ENCODE results near the gene CMYA5.
"Not testable (repeated sequence)": the region's sequence is repeated elsewhere in the genome, so short reads cannot be mapped to it uniquely, and the experiment has no call there.

CMYA5 gene

DNA sequence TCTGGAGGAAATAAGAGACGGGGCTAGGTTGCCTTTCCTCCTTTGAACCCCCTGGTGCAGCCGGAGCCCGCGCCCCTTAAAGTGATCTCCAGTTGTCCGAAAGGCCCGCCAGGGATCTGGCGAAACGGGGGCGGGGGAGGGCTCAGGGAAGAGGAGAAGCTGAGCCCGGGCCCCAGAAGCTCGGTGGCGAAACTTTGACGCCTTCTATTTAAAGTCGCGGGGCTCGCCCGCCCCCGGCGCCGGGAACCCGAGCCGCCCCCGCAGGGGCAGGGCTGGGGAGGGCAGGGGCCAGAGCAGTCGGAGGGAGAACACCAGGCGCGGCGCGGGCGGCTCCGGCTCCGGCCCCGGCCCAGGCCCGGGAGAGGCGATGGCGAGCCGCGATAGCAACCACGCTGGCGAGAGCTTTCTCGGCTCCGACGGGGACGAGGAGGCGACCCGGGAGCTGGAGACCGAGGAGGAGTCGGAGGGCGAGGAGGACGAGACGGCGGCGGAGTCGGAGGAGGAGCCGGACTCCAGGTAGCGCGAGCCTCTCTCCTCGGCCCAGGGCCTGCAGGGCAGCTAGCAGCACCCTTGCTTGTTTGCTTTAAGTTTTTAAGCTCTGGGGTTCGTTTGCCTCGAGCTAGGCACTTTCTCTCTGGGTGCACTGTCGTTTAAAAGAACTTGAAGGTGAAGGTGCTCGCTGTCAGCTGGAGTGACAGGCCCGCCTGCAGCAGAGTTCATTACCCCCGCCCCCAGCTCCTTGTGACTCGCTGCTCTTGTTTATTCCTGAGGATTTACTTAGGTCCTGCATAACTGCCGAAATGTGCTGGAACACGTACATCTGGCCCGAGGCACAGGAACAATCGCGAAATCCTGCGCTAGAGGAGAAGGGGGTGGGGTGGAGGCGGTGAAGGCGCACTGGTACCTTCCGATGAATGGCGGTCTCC is at the start of gene CMYA5:
Gene CMYA5, plus strand, starts transcription at position 296 of the 926 bp plus-strand sequence. Its CDS starts 72 bp downstream, at position 368.
- no peak for DNase-seq

GRCh38 chr5:79640571-79641055 is 49.0 kb upstream of the CMYA5 start:
- no peak for DNase-seq

- DNase-seq = no peak
Observed at GRCh38 chr5:79641414-79641813, 48.2 kb upstream of the CMYA5 start.

DNA sequence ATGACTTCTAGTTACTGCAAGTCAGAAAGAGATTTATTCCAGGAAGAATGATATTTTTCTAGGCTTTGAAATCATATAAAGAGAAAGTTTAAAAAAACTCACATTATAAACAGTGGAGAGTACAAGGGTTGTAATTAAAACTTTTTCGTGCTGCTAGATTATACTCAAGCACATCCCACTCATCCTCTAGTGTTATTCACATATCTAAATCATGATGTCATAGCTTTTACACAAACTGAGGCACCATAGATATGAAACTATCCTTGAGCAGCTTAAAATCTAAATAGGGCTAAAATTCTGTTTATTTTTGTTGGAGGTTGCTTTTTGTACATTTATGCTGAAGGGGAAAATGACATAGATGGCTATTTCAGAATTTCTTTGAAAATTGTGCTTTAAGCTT is 47.4 kb upstream of the CMYA5 start:
- no peak for DNase-seq

- no peak for DNase-seq
Observed at GRCh38 chr5:79653843-79654242, 35.8 kb upstream of the CMYA5 start.

DNA sequence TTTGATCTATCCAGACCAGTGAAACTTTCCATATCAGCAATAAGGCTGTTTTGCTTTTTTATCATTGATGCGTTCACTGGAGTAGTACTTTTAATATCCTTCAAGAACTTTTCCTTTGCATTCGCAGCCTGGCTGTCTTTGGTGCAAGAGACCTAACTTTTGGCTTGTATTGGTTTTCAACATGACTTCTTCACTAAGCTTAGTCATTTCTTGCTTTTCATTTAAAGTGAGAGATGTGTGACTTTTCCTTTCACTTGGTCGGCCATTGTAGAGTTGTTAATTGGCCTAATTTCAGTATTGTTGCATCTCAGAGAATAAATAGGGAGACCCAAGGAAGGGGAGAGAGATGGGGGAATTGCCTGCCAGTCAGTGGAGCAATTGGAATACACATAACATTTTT is 26.4 kb upstream of the CMYA5 start:
- no peak for DNase-seq

DNA sequence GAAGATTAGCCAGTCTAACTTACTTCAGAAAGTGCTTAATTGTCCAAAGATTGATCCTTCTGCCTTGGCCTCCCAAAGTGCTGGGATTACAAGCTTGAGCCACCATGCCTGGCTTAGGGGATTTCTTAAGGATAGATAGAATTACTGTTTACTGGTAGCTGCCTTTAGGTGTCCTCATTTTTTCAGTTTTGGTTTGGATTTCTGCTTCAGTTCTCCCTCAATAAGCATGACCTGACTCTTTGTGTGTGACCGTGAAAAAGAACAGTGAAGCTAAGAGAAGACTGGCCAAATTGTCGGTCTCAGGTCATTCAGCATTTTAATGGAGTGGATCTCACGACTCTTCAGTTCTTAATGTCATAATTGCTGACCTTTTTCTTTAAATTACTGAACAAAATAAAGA is 22.9 kb upstream of the CMYA5 start:
- DNase-seq = no peak

DNA sequence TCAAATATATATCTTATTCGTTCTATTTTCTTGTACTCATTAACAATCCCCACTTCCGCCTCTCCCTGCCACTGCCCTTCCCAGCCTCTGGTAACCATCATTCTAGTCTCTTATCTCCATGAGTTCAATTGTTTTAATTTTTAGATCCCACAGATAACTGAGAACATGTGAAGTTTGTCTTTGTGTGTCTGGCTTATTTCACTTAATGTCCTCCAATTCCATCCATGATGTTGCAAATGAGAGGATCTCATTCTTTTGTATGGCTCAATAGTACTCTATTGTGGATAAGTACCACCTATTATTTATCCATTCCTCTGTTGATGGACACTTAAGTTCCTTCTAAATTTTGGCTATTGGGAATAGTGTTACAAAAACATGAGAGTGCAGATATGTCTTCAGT is 17.2 kb upstream of the CMYA5 start:
- DNase-seq = no peak

DNA sequence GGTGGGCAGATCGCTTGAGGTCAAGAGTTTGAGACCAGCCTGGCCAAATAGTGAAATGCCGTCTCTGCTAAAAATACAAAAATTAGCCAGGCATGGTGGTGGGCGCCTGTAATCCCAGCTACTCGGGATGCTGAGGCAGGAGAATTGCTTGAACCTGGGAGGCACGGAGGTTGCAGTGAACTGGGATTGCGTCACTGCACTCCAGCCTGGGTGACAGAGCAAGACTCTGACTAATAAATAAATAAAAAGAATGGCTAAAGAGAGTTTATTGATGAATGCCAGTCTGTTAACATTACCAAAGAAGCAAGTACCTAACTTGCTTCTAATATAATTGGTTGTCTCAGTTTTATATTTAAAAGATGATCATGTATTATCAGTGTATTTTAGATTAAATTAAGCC is 13.3 kb upstream of the CMYA5 start:
- not testable (repeated sequence) for DNase-seq

DNA sequence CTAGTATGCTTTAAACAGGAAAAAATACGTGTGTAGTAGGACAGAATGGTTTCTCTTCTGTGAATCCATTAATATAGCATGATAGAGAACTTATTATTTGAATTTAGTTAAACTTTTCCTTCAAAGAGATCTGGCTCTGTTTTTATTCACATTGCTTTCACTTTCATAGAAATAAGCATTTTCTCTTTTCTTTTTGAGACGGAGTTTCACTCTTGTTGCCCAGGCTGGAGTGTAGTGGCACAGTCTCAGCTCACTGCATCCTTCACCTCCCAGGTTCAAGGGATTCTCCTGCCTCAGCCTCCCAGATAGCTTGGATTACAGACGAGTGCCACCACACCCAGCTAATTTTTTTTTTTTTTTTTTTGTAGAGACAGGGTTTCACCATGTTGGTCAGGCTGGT is 7.5 kb upstream of the CMYA5 start:
- not testable (repeated sequence) for DNase-seq

- DNase-seq = no peak
Observed at GRCh38 chr5:79684782-79685181, 4.9 kb upstream of the CMYA5 start.

DNA sequence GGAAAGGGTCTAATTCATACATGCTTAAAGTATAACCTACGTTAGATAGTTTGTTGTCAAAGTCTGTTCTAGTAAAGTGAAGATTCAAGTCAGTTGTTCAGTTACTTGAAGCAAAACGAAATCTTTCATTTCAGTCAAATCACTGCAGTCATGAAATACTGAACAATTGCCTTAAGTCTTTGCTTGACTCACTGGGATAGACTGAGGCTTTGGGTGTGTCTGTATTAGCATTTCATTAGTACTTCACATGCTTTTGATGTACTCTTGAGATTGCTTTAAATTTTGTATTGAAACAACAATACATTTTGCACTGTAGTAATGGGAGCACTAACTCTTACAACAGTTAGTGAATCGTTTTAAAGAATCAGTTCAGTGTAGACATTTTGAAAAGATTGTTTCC is 4.0 kb upstream of the CMYA5 start:
- DNase-seq = no peak

GRCh38 chr5:79686799-79687198 is 2.8 kb upstream of the CMYA5 start:
- no peak for DNase-seq

DNA sequence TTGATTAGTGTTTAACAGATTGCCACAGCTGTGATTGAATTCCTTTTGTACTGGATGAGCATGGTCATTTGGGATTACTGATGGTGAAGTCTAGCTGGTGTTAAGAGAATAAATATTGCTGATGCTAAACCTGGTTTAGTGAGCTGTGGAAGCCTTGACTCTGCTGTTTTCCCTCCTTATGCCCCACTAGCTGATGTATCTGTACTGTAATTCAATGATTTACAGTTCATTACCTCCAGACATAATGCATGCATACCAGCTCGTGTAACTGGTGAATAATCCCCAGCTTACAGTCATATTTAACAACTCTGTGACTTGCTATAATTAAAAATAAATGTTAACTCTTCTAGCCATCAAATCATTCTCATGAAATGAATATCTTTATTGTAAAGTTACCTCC is 1.7 kb upstream of the CMYA5 start:
- no peak for DNase-seq

GRCh38 chr5:79691007-79691406 is 1.4 kb downstream of the CMYA5 start:
- DNase-seq = no peak

GRCh38 chr5:79692596-79692995 is 3.0 kb downstream of the CMYA5 start:
- no peak for DNase-seq

- no peak for DNase-seq
Observed at GRCh38 chr5:79694183-79694582, 4.5 kb downstream of the CMYA5 start.

GRCh38 chr5:79694652-79695051 is 5.0 kb downstream of the CMYA5 start:
- no peak for DNase-seq

DNA sequence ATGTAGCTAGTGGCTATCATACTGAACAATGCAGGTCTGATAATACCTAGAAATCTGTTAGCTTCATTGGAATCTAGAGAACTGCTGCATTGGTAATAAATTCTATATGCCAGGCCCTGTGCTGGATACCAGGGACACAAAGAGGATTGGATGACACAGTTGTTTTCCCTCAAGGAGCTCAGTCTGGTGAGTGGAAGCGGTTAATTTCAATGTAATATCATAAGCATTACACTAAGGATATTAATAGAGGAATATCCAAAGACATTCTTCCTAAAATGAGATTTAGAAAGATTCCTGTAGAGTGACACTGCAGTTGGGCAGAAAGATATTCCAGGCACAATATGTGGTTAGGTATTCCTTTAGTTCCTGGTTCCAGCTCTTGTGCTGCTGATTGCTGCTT is 5.9 kb downstream of the CMYA5 start:
- DNase-seq = no peak

DNA sequence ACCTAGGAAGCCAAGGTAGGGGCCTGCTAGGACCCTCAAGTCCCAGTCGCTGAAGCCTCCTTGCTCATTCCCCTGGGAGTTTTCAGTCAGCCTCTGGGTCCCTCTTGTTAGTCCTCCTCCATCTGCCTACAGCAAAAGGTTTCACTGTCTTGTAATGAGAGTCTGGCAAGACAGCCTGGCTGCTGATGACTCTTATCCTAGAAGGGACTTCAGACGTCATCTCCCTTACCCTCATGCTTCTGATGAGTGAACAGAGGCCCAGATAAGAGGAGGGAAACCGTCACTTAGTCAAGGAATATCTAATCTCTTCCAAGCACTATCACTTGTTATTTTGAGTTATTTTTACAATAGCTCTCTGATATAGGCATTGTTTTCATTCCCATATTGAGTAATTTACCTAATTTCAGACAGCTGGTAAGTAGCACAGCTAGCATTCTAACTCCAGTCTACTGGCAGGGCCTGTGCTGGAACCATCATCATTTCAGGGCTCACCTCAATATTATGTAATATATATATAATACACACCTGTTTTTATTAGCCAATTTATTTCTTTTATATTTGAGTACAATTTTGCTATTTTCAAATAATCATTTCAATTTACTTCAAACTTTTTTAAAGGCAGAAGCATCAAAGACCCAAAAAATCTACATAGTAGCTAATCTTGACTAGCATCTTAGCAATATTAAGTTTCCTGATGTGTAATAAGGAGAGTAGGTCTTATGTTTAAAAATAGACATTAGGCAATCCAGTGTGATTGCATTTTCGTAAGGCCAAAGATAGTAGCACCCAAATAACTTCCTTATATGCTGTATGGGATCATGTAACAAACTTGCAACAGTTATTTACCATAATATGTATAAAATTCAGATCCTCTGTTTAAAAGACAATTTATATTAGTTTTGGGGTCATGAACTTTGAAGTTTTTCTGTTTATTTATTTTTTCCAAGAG is 7.9 kb downstream of the CMYA5 start:
- no peak for DNase-seq

- no peak for DNase-seq
Observed at GRCh38 chr5:79699763-79700400, 10.2 kb downstream of the CMYA5 start.

GRCh38 chr5:79702606-79703380 is 13.2 kb downstream of the CMYA5 start:
- DNase-seq = no peak

DNA sequence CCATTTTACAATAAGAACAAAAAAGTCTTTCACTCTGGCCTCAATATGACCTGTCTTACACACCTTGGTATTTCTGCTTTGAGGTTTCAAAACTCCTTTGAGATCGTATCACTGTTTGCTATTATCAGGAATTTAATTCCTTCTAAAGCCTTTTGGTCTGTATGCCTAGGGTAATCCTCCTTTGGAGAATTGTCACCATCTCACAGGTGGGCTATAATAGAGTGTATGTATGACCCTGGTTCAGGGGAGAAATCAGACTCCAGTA is 13.7 kb downstream of the CMYA5 start:
- no peak for DNase-seq

Measured in NCI-H1436 (cell line).